ENCODE measurements around the gene C12orf42. TPM values are rescaled to one million over a fixed set of nuclear protein-coding genes. Genes with fewer than 3 reads are reported as not detected.

Gene C12orf42
- polyA plus RNA-seq, 6 donors from 2014 or later = 28.7 to 41.4 (median 34.2) TPM

GRCh38 chr12:103353913-103354312, 141.9 kb downstream of the C12orf42 start:
- H3K36me3 Mint-ChIP-seq = peaks cover 49 to 54% of the 10 kb centered on the region in 2 donors
- peaks cover 17 to 27% (median 18%) of the 10 kb centered on the region in 3 donors for H3K4me1 Mint-ChIP-seq
- ATAC-seq (ENCODE audit: low read depth in 2 of 2) (no peak), DNase-seq (no peak)
- H3K4me3 Mint-ChIP-seq = no peak overlapping the region
- peaks cover 0 to 6% (median 4%) of the 10 kb centered on the region in 7 donors for H3K9me3 Mint-ChIP-seq
- no peaks in the 10 kb centered on the region for H3K27me3 Mint-ChIP-seq
- peak overlapping the region in 1 of 6 donors; percentile 10 for H3K27ac Mint-ChIP-seq

DNA sequence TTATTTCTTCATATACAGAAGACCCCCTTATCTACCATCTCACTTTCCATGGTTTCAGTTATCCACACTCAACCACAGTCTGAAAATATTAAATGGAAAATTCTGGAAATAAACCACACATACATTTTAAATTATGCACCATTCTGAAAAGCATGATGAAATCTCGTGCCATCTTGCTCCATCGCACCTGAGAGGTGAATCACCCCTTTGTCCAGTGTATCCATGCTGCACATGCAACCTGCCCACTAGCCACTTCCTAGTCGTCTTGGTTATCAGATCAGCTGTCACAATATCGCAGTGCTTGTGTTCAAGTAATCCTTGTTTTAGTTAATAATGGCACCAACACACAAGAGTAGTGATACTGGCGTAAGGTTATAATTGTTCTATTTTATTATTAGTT, 145.7 kb downstream of the C12orf42 start:
- H3K4me3 Mint-ChIP-seq = no peak overlapping the region
- H3K27ac Mint-ChIP-seq = no peak overlapping the region
- no peak for ATAC-seq (ENCODE audit: low read depth in 2 of 2)
- no peak for DNase-seq
- H3K4me1 Mint-ChIP-seq = peaks cover 18 to 34% (median 18%) of the 10 kb centered on the region in 3 donors
- H3K36me3 Mint-ChIP-seq = peaks cover 43 to 45% of the 10 kb centered on the region in 2 donors
- H3K9me3 Mint-ChIP-seq = peaks cover 0 to 8% (median 5%) of the 10 kb centered on the region in 7 donors
- H3K27me3 Mint-ChIP-seq = no peaks in the 10 kb centered on the region

DNA sequence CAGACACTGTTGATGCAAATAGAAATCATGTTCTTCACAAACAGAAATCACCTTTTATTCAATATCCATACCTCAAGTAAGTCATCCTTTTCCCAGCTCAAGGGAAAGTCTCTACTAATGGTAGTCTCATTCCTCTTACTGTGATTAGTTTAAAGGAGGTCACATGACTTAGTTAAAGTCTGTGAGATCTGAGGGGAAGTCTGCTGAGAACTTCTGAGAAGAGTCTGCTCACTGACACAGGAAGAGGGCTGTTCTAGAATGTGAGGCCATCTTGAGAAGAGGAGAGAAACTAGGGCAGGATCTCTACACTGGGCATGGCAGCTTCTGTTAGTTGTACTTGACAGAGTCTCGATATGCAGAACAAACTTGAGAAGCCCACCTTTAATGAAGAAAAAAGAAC, 146.8 kb downstream of the C12orf42 start:
- DNase-seq (no peak), ATAC-seq (ENCODE audit: low read depth in 2 of 2) (no peak)
- H3K27ac Mint-ChIP-seq = peak overlapping the region in 1 of 6 donors; percentile 29
- H3K36me3 Mint-ChIP-seq = peaks cover 37 to 38% of the 10 kb centered on the region in 2 donors
- peaks cover 23 to 35% (median 26%) of the 10 kb centered on the region in 3 donors for H3K4me1 Mint-ChIP-seq
- H3K4me3 Mint-ChIP-seq = no peak overlapping the region
- H3K9me3 Mint-ChIP-seq = peaks cover 0 to 8% (median 5%) of the 10 kb centered on the region in 7 donors
- no peaks in the 10 kb centered on the region for H3K27me3 Mint-ChIP-seq

DNA sequence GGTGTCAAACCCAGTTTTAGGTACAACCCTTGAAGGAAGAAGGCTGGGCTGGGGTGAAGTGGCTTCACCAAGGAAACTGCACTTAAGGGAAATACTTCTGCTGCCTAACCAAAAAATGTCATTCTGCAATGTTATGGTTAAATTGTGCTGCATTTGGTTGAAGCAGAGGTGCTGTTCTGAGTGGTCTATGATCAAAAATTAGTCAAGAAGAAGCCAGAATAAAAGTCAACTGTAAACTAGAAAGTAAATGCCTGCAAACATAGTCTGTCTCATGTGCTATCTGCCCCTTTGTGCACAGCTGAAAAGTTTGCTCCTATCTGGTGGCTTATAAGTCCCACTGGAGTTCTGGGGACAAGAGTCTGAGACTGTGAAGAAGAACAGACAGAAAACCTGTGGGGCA, 158.8 kb downstream of the C12orf42 start:
- peaks cover 1 to 7% (median 4%) of the 10 kb centered on the region in 7 donors for H3K9me3 Mint-ChIP-seq
- peaks cover 0 to 12% (median 9%) of the 10 kb centered on the region in 3 donors for H3K4me1 Mint-ChIP-seq
- DNase-seq = no peak
- H3K27me3 Mint-ChIP-seq = no peaks in the 10 kb centered on the region
- no peak for ATAC-seq (ENCODE audit: low read depth in 2 of 2)
- H3K4me3 Mint-ChIP-seq = no peak overlapping the region
- H3K36me3 Mint-ChIP-seq = peaks cover 15 to 33% of the 10 kb centered on the region in 2 donors
- peak overlapping the region in 1 of 6 donors; percentile 52 for H3K27ac Mint-ChIP-seq

GRCh38 chr12:103334466-103334865, 161.3 kb downstream of the C12orf42 start:
- Mint-ChIP-seq H3K36me3 (peaks cover 0 to 17% of the 10 kb centered on the region in 2 donors), H3K27me3 (no peaks in the 10 kb centered on the region), H3K9me3 (no peaks in the 10 kb centered on the region), H3K27ac (no peak overlapping the region), H3K4me3 (no peak overlapping the region), H3K4me1 (peaks cover 0 to 22% (median 18%) of the 10 kb centered on the region in 3 donors)
- DNase-seq = no peak
- ATAC-seq (ENCODE audit: low read depth in 2 of 2) = no peak

DNA sequence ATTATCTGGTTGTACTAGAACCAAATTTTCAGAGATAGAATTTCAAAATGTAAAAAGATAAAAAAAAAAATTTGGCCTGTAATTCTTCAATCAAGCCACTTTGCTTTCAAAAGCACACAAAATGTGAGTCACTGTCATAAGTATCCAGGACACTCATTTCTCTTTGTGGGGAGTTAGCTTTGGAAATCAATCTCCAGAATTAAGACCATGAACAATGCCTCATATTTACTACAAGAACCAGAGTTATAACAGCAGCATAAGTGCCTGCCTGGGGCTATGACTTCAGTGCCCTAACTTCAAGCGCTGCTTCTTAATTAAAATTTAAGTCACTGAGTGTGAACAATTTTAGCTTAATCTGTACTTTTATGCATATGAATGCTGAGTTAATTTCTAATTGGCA, 162.1 kb downstream of the C12orf42 start:
- Mint-ChIP-seq H3K36me3 (peaks cover 0 to 17% of the 10 kb centered on the region in 2 donors), H3K4me3 (no peak overlapping the region), H3K27ac (peak overlapping the region in 1 of 6 donors; percentile 70)

DNA sequence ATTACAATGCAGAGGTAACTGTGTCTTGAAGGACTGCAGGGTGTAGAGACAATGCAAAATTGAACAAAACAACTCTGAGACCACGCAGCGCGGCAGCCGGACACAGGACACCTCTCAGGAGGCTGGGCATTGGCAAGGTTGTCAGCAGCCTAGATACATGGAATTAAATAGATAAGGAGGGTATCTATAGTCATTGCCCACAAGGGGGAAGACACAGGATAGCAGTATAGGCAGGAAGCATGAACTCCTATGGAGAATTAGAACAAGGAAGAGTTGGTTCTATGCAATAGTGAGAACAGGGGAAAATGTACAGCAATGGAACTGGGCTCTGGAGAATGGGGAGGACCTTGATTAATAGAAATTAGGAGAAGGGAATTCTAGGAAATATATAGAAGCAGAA, 164.1 kb downstream of the C12orf42 start:
- no peak for ATAC-seq (ENCODE audit: low read depth in 2 of 2)
- Mint-ChIP-seq H3K9me3 (no peaks in the 10 kb centered on the region), H3K4me3 (no peak overlapping the region), H3K4me1 (peaks cover 4 to 32% (median 28%) of the 10 kb centered on the region in 3 donors), H3K36me3 (peaks cover 0 to 17% of the 10 kb centered on the region in 2 donors), H3K27me3 (no peaks in the 10 kb centered on the region), H3K27ac (peak overlapping the region in 2 of 6 donors; percentile 1 to 77)
- no peak for DNase-seq

More for the DNA sequence above, 162.1 kb downstream of the C12orf42 start:
- Mint-ChIP-seq H3K4me1 (peaks cover 3 to 28% (median 24%) of the 10 kb centered on the region in 3 donors), H3K9me3 (no peaks in the 10 kb centered on the region), H3K27me3 (no peaks in the 10 kb centered on the region)
- ATAC-seq (ENCODE audit: low read depth in 2 of 2) (no peak), DNase-seq (no peak)

DNA sequence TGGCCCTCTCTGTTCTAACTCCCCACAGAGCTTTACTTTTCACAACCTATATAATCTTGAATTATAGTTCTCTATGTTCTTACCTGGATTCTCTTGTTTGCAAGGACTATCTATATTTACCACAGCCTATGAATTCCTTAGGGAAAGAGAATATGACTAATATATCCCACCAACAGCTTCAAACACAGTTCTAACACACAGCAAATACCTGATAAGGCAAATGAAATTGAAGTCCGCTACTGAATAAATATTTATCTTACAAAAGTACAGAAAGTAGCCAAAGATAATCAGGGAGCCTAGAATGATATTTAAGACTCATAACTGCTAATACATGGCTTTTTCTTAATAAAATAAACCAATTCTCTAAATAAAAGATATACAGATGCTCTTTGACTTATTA, 165.1 kb downstream of the C12orf42 start:
- DNase-seq (no peak), ATAC-seq (ENCODE audit: low read depth in 2 of 2) (no peak)
- H3K4me1 Mint-ChIP-seq = peaks cover 5 to 37% (median 33%) of the 10 kb centered on the region in 3 donors
- H3K27me3 Mint-ChIP-seq = no peaks in the 10 kb centered on the region
- H3K4me3 Mint-ChIP-seq = no peak overlapping the region
- H3K9me3 Mint-ChIP-seq = no peaks in the 10 kb centered on the region
- H3K27ac Mint-ChIP-seq = no peak overlapping the region
- peaks cover 0 to 17% of the 10 kb centered on the region in 2 donors for H3K36me3 Mint-ChIP-seq

DNA sequence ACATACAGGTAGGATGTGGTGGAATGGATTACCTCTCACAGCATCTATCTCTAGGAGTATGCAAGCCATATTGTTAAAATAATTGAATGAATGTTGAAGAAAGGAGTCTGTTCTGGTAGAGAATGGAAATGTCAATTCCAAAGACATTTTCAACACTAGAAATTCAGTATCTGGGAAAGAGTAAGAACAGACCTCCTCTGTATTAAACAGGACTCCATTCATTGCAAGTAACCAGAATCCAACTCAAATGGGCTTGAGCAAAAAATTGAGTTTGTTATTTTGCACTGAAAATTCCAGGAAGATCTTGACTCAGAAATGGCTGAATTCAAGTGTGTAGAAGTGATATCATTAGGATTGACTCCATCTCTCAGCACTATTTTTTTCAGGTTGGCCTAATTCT, 168.1 kb downstream of the C12orf42 start:
- Mint-ChIP-seq H3K36me3 (peaks cover 13% of the 10 kb centered on the region in 2 donors), H3K27me3 (no peaks in the 10 kb centered on the region), H3K9me3 (peaks cover 0 to under 1% (median 0%) of the 10 kb centered on the region in 7 donors), H3K27ac (no peak overlapping the region), H3K4me3 (no peak overlapping the region), H3K4me1 (peaks cover 5 to 37% (median 29%) of the 10 kb centered on the region in 3 donors)
- ATAC-seq (ENCODE audit: low read depth in 2 of 2) = no peak
- no peak for DNase-seq

DNA sequence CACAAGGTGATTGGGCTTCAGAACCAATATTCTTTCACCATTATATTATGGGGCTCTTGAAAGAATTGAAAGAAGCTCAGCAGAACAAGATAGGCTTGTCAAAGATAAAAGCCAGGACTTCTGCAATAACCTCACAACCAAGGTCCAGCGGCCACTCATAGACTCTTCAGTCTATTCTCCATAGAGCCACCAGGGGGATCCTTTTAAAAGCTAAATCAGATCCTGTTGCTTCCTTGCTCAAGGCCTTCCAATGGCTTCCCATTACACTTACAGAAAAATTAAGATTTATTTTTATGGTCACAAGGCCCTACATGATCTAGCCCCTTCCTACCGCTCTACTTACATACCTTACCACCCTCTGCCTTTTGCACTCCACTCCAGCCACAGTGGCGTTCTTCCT, 169.6 kb downstream of the C12orf42 start:
- no peak for ATAC-seq (ENCODE audit: low read depth in 2 of 2)
- no peak overlapping the region for H3K4me3 Mint-ChIP-seq
- no peaks in the 10 kb centered on the region for H3K27me3 Mint-ChIP-seq
- H3K36me3 Mint-ChIP-seq = peaks cover 13 to 20% of the 10 kb centered on the region in 2 donors
- H3K27ac Mint-ChIP-seq = peak overlapping the region in 1 of 6 donors; percentile 21
- peaks cover 0 to 9% (median 7%) of the 10 kb centered on the region in 7 donors for H3K9me3 Mint-ChIP-seq
- DNase-seq = no peak
- H3K4me1 Mint-ChIP-seq = peaks cover 5 to 29% (median 21%) of the 10 kb centered on the region in 3 donors

DNA sequence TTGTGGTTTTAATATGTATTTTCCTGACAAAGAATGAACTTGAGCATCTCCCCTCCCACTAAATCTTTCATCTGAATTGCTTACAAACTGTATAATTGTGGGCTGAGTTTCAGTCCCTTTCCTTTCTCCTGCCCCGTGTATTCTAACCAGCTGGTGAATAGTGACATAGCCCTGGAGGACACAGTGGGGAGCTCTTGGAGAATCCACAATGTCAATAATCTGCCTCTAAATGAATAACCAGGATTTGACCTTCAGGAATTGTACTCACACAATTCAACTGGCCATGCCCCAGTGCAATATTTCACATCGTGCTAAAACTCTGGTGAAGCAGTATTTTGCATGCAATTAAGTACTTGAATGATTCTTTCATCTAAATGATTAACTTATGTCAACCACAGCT, 177.2 kb downstream of the C12orf42 start:
- H3K4me3 Mint-ChIP-seq = no peak overlapping the region
- DNase-seq (no peak), ATAC-seq (ENCODE audit: low read depth in 2 of 2) (no peak)
- no peaks in the 10 kb centered on the region for H3K27me3 Mint-ChIP-seq
- peaks cover 6 to 21% (median 11%) of the 10 kb centered on the region in 3 donors for H3K4me1 Mint-ChIP-seq
- peaks cover 54 to 66% of the 10 kb centered on the region in 2 donors for H3K36me3 Mint-ChIP-seq
- H3K9me3 Mint-ChIP-seq = peaks cover 11 to 33% (median 24%) of the 10 kb centered on the region in 7 donors
- H3K27ac Mint-ChIP-seq = peak overlapping the region in 1 of 6 donors; percentile 12

DNA sequence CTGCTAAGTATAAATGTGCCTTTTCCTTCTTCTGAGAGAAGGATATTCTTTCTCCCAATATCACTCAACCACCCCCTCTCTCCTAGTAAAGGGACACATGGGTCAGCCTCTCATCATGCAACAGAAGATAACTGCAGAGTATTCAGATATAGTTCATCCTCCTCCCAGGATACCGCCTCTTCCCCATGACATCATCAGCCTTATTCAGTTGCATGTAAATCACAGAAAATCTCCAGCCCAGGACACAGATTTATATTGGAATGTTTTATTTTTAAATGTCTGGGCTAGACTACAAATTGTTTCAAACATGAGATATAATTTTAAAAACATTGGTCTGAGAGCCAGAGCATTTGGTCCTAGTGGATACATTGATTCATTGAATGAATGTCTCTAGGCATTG, 178.5 kb downstream of the C12orf42 start:
- peaks cover 45 to 53% of the 10 kb centered on the region in 2 donors for H3K36me3 Mint-ChIP-seq
- H3K27ac Mint-ChIP-seq = no peak overlapping the region
- peak overlapping the region in 1 of 8 donors; percentile 37 for H3K4me3 Mint-ChIP-seq
- ATAC-seq (ENCODE audit: low read depth in 2 of 2) (no peak), DNase-seq (no peak)
- peaks cover 11 to 30% (median 20%) of the 10 kb centered on the region in 7 donors for H3K9me3 Mint-ChIP-seq
- no peaks in the 10 kb centered on the region for H3K27me3 Mint-ChIP-seq
- peaks cover 11 to 29% (median 11%) of the 10 kb centered on the region in 3 donors for H3K4me1 Mint-ChIP-seq

DNA sequence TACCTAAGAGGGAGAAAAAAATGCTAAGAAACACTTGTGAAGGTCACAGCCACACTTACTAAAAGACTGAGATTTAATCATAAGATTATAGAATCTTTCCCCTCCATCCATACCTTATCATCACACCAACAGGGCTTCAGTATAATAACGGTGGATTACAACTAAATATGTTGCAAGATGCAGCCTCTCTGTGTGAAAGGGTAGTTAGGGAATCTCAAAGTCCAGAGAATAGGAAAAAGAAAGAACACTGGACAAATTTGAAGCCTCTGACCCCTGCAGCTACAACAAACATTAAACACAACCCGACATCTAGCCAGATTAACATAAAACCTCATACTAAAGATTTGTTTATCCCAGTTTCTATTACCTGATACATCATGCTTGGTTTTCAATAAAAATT, 181.0 kb downstream of the C12orf42 start:
- no peaks in the 10 kb centered on the region for H3K27me3 Mint-ChIP-seq
- no peak overlapping the region for H3K4me3 Mint-ChIP-seq
- peak overlapping the region in 1 of 6 donors; percentile 78 for H3K27ac Mint-ChIP-seq
- H3K9me3 Mint-ChIP-seq = peaks cover 9 to 23% (median 16%) of the 10 kb centered on the region in 7 donors
- DNase-seq = no peak
- peaks cover 37 to 49% of the 10 kb centered on the region in 2 donors for H3K36me3 Mint-ChIP-seq
- peaks cover 11 to 29% (median 17%) of the 10 kb centered on the region in 3 donors for H3K4me1 Mint-ChIP-seq
- ATAC-seq (ENCODE audit: low read depth in 2 of 2) = no peak

DNA sequence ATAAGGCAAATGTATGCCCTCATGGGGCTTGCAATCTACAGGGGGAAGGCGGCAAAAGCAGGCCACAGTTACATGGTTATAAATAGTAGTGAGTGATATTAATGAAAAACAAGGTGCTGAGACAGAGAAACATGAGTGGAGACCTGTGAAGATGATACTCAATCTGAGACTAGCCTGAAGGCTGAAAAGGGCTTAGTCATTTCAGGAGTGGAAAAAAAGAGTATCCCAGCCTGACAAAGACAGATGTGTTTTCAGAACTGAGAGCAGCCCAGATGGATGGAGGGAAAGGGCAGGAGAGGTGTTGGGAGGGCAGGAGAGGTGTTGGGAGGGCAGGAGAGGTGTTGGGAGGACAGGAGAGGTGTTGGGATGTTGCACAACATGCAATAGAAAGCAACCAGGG, 181.9 kb downstream of the C12orf42 start:
- Mint-ChIP-seq H3K27ac (peak overlapping the region in 3 of 6 donors; percentile 87 to 90 (median 88)), H3K36me3 (peaks cover 34 to 41% of the 10 kb centered on the region in 2 donors), H3K4me1 (peaks cover 11 to 29% (median 14%) of the 10 kb centered on the region in 3 donors), H3K27me3 (no peaks in the 10 kb centered on the region), H3K4me3 (no peak overlapping the region), H3K9me3 (peaks cover 9 to 23% (median 15%) of the 10 kb centered on the region in 7 donors)
- no peak for DNase-seq
- ATAC-seq (ENCODE audit: low read depth in 2 of 2) = no peak
